HG03139 (cell line): Measurements from ENCODE around the gene TBC1D8B.

Experiments
- ATAC-seq: cut with Tn5 transposase; IDR thresholded peaks from one replicate; pipeline ENCODE4 v1.9.1; 2021; ENCODE audit not compliant: unreplicated experiment

TBC1D8B gene

DNA sequence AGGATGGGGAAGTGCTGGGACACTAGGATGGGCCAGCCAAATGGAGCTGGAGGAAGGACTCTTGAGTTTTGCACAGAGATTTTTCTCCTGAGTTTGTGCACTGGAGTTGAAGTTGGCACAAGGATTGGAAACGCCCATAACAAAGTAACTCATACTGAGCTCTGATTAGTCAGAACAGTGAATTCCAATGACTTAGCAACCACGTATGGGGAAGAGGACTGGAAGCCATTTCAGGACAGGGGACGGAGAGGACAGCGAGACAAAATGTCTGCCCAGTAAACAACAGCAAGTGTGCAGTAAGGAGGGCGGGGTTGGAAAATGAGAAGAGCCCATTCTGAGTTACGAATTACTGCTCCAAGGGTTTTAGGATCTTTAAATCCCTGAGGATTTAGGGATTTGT lies 94.8 kb downstream of the TBC1D8B start:
- no peak for ATAC-seq

DNA sequence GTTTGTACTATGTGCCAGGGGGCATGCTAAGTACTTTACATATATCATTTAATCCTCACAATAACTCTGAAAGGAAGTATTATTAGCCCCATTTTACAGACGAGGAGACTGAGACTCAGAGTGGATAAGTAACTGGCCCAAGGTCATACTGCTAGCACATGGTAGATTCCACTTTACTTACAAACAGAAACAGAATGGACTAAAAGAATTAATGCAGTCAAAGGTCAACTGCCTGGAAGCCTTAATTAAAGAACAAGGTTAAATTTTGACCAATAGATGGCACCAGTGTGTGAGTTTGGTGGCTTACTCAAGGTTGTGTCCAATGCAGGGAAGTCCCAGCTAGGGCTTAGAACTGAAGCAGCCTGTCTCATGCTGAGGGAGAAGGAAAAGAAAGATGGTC lies 96.0 kb downstream of the TBC1D8B start:
- peak; percentile 66 for ATAC-seq

DNA sequence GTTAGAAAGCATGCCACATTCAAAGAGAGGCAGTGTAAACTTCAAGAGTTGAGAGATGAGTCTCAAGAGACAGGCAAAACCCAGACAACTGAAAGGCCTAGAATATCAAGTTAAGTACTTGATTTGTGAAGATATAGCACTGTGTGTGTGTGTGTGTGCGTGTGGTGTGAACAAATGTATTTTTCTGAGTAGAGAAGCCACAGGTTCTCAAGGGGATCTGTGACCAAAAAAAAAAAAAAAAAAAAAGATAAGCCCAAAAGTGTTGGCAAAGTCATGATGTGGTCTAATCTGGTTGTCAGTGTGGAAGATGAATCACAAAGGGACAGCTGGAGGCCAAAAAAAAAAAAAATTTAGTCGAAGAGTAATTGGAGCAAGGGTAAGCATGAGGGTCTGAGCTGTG lies 96.8 kb downstream of the TBC1D8B start:
- ATAC-seq: no peak

DNA sequence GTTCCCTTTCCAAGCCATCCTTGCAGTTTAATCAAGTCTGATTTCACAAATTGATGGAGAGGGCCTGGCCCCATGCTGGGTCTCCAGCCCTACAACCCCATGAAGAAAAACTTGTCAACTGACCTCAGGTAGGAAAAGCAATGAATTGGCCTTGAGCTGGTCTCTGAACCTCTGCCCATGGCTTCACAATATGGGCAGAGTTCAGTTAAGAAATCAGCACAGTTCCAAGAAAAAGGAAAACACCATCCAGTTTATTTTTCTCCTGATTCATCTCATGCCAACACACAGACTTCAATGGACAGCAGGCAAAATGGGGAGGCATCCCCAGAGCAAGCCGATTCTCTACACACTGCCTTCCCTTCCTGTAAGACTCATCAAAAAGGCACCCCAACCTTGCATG lies 97.4 kb downstream of the TBC1D8B start:
- ATAC-seq: no peak

DNA sequence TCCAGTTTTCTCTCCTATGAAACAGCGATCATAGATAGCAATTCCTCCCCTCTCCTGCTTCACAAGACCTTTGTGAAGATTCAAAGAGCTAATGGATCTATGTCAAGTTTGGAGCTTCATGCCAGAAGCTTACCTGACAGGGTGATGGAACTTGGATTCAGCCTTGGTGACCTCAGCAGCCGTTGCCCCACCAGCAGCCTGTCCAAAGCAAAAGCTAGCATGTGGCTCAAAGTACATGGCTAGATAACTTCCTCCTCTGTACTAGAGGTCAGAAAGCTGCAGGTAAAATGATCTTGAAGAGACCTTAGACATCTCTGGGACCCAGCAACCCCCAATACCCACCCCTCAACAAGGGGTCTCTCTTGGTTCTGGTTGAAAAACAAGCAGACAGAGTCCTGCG lies 98.9 kb downstream of the TBC1D8B start:
- ATAC-seq: no peak

DNA sequence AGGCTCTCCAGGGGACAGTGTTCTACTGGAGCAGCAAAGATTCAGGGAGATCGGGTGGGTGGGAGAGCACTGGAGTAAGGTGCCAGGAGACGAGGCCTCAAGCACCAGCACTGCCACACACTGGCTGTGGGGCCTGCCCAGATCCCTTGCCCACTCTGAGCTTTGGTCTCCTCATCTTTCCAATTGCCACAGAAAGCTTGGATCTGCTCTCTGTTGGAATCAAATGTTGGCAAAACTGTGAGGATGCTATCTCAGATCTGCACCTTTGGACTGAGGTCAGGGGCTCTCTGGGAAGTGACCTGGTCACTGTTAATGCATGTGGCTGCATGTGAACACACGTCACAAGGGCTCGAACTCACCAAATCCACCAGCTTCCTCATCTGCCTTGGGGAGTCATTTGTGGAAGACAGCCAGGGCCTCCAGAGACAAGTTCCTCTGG lies 99.3 kb downstream of the TBC1D8B start:
- ATAC-seq: no peak

DNA sequence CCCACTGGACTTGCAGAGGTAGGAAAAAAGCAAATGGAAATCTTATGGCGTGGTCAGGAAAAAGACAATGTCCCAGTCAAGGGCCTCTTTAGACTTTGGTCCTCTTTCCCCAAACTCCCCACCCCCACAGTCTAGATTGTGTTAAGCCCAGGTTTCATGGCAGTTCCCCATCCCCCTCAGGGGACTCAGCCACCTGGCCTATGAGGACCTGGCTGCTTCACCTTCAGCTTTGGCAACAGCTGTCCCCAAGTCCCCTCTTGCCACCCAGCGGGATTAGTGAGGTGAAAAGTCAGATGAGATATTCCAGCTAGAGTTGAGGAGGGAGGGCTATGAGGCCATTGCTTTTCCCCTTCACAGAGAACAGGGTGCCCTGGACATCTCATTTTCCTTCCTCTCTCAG lies 100.2 kb downstream of the TBC1D8B start:
- ATAC-seq: no peak

DNA sequence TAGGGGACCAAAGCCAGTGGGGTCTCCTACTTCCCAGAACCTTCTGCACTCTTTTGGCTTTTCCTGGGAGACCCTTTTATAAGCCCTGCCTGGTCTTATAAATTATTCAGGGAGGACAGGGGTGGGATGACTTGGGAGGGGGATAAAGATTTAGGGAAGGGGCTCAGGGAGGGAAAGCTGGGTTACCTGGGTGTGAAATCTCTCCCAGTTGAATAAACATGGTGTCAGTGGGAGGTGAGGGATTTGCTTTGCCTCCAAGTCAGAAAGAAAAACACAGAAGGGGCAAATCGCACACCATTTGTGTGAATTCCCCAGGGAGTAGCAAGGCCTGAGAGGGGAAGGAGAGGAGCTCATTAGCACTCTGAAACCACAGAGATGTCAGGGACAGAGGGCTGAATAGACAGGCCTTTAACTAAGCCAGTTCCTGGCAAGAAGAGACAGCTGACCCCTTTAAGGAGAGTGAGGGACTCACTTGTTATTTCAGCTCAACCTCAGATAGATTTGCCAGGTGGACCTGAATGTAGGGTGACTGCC lies 100.9 kb downstream of the TBC1D8B start, which contains the start of gene RIPPLY1:
RIPPLY1 (minus strand) TSS at position 51 of the 534 bp plus-strand sequence. CDS start 54 bp downstream, outside the sequence.
- ATAC-seq: no peak

DNA sequence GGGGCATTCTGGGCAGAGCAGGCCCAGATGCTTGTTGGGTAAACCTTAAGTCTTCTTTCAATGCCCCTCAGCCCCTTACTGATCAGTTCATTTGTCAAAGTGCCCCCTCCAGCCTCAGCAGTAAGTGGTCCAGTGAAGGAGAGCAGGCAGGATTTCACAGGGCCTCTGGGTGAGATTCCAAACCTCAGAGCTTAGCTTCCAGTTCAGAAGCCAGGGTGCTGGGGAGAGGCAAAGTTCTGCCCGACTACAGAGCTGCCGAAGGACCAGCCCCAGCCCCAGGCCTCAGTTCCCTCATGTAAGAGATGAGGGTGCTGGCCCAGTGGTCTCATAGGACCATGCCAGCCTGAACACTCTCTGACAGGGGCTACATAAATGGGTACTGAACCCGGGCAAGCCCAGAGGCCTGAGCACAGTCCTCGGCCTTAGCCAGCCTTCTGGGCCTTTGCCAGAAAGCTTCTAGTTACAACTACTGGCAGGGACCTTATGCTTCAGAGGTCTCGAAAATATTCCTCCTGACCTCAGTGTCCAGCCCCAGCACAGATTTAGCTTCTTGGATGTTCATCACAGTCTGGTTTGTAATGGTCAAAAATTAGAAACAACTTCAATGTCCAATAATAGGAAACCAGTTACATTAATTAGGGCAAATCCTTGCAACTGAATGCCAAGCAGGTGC lies 101.5 kb downstream of the TBC1D8B start:
- ATAC-seq: no peak

DNA sequence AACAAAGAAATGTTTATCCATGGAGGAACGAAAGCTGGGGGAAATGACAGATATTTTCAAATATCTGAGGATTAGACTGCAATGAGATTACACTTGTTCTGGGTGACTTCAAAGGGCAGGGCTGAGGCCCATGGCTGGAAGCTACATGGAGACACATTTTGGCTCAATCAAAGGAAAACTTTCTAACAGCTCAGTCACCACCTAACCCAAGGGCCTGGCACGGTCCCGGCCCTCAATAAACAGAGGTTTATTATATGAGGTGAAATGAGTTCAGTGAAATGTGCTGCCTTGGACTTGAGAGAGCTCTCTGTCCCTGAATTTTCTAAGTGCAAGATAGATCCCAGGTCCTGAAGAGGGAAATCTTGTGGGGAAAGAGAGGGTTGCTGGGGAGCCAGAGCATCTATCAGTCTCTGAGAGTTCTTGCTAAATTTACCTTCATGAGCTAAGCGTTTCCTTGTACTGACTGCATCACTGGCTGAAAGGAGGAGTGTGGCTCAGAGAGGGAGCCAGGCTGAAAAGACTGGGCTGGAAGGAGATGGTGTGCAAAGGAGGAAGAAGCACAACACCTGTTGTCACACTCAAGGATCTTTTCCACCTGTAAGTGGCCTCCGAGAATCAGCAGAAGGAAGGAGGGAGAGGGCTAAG lies 102.7 kb downstream of the TBC1D8B start:
- ATAC-seq: no peak

DNA sequence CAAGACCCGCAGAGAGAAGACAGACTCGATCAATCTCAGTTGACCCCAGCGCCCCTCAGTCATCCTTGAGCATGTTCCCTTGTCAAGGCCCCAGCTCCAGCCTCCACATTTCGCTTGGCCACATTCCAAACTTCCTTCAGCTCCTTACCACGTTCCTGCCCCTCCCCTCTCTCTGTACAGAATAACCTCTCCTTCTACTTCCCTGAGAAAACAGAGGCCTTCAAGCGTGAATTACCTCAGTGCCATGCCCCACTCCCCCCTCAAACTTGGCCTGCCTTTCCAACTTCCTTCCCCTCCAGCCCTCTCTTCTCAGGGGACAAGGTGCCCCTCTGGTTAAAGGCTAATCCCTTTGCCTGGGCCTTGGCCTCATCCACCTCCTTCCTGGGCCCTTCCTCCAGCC lies 103.9 kb downstream of the TBC1D8B start:
- ATAC-seq: no peak

DNA sequence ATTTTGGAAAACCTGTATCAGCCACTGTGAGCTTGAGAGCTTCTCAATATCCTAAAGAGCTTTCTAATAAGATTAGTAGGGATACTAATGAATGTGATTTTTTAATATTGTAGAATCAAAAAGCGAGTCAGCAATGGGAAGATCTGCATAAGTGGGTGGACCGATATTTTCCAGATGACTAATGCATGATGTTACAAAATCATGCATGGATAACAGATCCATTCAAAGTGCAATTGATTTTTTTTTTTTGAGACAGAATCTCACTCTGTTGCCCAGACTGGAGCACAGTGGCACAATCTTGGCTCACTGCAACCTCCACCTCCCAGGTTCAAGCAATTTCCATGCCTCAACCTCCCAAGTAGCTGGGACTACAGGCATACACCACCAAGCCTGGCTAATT lies 110.4 kb downstream of the TBC1D8B start:
- no peak for ATAC-seq

DNA sequence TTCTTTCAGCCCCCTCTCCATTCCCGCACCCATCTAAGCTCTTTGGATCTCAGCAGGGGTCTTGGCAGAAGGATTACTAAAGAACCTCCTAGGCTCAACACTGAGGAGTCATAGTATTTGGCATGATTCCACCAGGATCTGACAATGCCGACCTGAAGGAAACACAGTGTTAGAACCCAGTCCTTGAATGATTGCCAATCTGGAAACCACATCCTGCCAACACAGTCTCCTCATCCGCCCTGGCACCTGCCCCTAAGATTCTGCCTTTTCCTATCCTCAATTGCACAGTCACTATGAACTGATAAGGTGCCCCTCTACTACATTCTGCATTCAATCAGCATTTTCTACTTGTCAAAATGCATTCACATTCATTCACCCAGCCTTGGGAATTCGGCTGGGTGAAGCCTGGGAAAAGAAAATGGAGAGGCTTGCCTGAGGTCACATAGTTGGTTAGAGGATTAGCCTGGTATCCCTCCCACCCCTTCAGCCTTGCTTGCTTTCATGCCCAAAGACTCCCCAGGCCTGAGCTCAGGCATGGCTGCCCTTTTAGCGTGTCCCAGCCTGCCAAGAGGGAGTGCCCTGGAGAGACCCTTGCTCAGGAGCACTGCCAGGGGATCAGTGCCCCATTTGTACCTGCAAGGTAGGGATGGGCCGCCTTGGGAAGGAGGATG lies 115.5 kb downstream of the TBC1D8B start:
- ATAC-seq: no peak

DNA sequence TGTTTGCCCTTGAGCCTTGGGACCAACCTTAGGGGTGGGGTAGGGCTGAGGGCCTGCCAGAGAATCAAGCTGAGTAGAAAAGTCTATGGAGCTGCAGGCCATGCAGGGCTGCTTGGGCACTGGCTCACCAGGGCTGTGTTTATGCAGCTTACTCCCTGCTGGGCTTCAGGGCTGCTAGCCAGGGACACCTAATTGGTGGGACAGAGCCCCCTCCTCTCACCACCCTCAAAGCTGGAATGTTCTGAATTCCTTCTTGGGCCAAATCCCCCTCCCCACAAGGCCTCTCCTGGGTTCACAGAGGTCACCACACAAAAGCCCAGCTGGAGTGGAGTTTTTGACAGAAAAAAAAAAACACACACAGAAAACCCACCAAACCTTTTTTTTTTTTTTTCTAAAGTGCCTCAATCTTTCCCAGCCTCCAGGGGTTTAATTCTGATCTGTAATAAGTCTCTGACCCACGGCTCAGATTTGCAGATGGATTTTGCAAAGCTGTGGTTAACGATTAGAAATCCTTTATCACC lies 117.5 kb downstream of the TBC1D8B start, which contains the start of gene CLDN2:
CLDN2 (plus strand) TSS at position 471 of the 521 bp plus-strand sequence. CDS start 7,827 bp downstream, outside the sequence.
- ATAC-seq: no peak

DNA sequence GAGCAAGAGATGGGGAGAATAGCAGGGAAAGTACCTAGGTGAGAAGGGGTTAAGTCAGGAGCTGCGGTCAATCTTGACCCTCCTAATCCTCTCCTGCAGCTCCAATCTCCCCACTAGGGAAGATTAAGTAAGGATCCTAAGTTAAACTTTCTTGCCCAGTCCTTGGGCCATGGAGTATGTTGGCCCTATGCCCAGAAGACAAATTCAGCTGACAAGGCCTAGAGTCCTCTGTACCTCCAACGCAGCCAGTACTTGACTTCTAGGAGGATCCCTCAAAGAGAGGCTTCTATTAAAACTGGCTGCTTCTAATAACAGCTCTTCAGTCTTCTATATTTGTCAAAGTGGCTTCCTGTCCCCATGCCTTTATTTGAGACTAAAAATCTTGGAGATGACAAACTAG lies 119.2 kb downstream of the TBC1D8B start:
- ATAC-seq: no peak
